Measurements from ENCODE around the gene ZFYVE26.

GRCh38 chr14:67784244-67784823, 32.1 kb downstream of the ZFYVE26 start:
- no peak for TF ChIP-seq CTCF (IDR thresholded peaks at IDR 0.05)
- no peak for TF ChIP-seq POLR2A (IDR thresholded peaks at IDR 0.05)

Measured in uterus (tissue), 2 donors.